NB4 (cell line): ENCODE measurements around the gene AFF2.

Source experiments
- CTCF ChIP-seq: IDR thresholded peaks from one replicate; pipeline ENCODE4 v1.5.1; 2012; ENCODE audit warnings: low read depth, low read length
- MYC ChIP-seq: IDR thresholded peaks from 2 replicates; pipeline ENCODE4 v1.6.1; 2011; ENCODE audit warnings: low read depth, low read length

GRCh38 chrX:148813967-148814366, 313.6 kb downstream of the AFF2 start:
- TF ChIP-seq CTCF, result no peak
- TF ChIP-seq MYC, result no peak
